ENCODE measurements around the gene SARDH. TPM values are rescaled to one million over a fixed set of nuclear protein-coding genes. Genes with fewer than 3 reads are reported as not detected.

SARDH gene
- total and polyA plus RNA-seq, 2 of the 13 experiments (the other 11 are each of a cell fraction or from before 2014, with no cell fraction given): 11.6 to 34.9 TPM

DNA sequence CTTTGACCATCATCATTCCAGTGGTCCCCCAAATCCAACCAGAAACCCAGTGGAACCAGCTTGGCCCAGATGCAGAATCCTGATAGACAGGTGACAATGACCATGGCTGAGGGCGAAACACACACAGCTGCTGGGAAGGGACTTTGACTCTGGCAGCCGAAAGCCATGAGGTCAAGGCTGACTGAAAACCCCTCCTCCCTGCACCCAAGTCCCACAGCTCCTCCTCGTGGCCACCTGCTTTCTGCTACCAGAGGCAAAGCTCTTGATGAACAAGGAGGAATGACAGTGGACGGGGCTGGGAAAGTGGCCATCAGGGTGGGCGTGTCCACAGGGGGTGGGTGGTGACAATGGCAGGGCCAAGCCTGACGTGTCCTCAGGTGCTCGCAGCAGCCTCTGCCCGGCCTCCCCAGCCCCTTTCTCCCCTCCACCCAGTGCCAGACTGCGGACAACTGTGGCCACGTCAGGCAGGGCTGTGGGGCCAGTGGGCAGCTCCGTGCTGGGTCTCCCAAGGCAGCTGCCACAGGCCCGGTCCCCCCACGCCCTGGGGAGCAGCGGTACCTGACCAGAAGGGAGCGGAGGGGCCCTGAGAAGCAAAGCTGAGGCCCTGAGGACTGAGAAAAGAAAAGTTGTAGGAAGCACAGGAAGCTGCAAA lies 30.8 kb upstream of the SARDH start (continued):
- TF ChIP-seq, protein P1, sequence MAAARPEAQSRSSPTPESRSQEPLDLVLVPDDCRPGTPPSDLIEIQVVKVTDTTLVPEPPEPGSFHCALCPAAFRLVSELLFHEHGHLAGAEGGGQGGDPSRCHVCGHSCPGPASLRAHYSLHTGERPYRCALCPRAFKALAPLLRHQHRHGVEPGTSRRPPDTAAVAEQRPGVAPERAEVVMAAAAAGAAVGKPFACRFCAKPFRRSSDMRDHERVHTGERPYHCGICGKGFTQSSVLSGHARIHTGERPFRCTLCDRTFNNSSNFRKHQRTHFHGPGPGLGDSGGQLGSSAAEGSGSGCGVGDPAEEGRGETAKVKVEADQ (CRISPR knock-in tag; IDR thresholded peaks at IDR 0.05; ENCODE audit: borderline replicate concordance): peak; percentile 86; the same call in 1 of the 2 replicates
- TF ChIP-seq ZNF672 (CRISPR knock-in tag; IDR thresholded peaks at IDR 0.05) (no peak), ZNF781 (CRISPR knock-in tag; IDR thresholded peaks at IDR 0.05; ENCODE audit: borderline replicate concordance, not compliant biosample characterization) (peak; percentile 82), ZNF773 (CRISPR knock-in tag; IDR thresholded peaks at IDR 0.05; ENCODE audit: borderline replicate concordance) (no peak), KDM3A (CRISPR knock-in tag; IDR thresholded peaks at IDR 0.05; ENCODE audit: low read depth) (peak; percentile 75; the same call in 1 of the 2 replicates), HHEX (CRISPR knock-in tag; IDR thresholded peaks at IDR 0.05) (no peak), KDM5B (CRISPR knock-in tag; IDR thresholded peaks at IDR 0.05; ENCODE audit: borderline replicate concordance) (no peak; the same call in 1 of the 2 replicates), TCF12 (IDR thresholded peaks at IDR 0.05) (no peak), TCF12 (CRISPR knock-in tag; IDR thresholded peaks at IDR 0.05) (peak; percentile 45; the same call in 1 of the 2 replicates), ZKSCAN1 (IDR thresholded peaks at IDR 0.05; ENCODE audit: low read length) (peak; percentile 57; the same call in 1 of the 2 replicates), ZNF143 (CRISPR knock-in tag; IDR thresholded peaks at IDR 0.05) (0 out of 2 replicates have a peak, but pooled peaks have one; percentile 45), ZMYM2 (CRISPR knock-in tag; IDR thresholded peaks at IDR 0.05) (peak; percentile 77; the same call in 1 of the 2 replicates), SYNCRIP (IDR thresholded peaks at IDR 0.05; ENCODE audit: insufficient read depth, low read depth, low read length) (no peak), ZNF563 (CRISPR knock-in tag; IDR thresholded peaks at IDR 0.05) (no peak), RNF2 (conservative IDR thresholded peaks at IDR 0.05; ENCODE audit: low read depth) (no peak), NAIF1 (CRISPR knock-in tag; IDR thresholded peaks at IDR 0.05; ENCODE audit: borderline replicate concordance) (no peak)
- TF ChIP-seq, protein P2, sequence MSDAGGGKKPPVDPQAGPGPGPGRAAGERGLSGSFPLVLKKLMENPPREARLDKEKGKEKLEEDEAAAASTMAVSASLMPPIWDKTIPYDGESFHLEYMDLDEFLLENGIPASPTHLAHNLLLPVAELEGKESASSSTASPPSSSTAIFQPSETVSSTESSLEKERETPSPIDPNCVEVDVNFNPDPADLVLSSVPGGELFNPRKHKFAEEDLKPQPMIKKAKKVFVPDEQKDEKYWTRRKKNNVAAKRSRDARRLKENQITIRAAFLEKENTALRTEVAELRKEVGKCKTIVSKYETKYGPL (CRISPR knock-in tag; IDR thresholded peaks at IDR 0.05): no peak
- TF ChIP-seq, protein P3, sequence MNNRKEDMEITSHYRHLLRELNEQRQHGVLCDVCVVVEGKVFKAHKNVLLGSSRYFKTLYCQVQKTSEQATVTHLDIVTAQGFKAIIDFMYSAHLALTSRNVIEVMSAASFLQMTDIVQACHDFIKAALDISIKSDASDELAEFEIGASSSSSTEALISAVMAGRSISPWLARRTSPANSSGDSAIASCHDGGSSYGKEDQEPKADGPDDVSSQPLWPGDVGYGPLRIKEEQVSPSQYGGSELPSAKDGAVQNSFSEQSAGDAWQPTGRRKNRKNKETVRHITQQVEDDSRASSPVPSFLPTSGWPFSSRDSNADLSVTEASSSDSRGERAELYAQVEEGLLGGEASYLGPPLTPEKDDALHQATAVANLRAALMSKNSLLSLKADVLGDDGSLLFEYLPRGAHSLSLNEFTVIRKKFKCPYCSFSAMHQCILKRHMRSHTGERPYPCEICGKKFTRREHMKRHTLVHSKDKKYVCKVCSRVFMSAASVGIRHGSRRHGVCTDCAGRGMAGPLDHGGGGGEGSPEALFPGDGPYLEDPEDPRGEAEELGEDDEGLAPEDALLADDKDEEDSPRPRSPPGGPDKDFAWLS (CRISPR knock-in tag; IDR thresholded peaks at IDR 0.05; ENCODE audit: borderline replicate concordance): 0 out of 2 replicates have a peak, but pooled peaks have one; percentile 71
- TF ChIP-seq, protein P4, sequence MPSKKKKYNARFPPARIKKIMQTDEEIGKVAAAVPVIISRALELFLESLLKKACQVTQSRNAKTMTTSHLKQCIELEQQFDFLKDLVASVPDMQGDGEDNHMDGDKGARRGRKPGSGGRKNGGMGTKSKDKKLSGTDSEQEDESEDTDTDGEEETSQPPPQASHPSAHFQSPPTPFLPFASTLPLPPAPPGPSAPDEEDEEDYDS (CRISPR knock-in tag; IDR thresholded peaks at IDR 0.05): no peak
- TF ChIP-seq, protein P5, sequence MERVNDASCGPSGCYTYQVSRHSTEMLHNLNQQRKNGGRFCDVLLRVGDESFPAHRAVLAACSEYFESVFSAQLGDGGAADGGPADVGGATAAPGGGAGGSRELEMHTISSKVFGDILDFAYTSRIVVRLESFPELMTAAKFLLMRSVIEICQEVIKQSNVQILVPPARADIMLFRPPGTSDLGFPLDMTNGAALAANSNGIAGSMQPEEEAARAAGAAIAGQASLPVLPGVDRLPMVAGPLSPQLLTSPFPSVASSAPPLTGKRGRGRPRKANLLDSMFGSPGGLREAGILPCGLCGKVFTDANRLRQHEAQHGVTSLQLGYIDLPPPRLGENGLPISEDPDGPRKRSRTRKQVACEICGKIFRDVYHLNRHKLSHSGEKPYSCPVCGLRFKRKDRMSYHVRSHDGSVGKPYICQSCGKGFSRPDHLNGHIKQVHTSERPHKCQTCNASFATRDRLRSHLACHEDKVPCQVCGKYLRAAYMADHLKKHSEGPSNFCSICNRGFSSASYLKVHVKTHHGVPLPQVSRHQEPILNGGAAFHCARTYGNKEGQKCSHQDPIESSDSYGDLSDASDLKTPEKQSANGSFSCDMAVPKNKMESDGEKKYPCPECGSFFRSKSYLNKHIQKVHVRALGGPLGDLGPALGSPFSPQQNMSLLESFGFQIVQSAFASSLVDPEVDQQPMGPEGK (CRISPR knock-in tag; IDR thresholded peaks at IDR 0.05): peak; percentile 64
- TF ChIP-seq, protein P6, sequence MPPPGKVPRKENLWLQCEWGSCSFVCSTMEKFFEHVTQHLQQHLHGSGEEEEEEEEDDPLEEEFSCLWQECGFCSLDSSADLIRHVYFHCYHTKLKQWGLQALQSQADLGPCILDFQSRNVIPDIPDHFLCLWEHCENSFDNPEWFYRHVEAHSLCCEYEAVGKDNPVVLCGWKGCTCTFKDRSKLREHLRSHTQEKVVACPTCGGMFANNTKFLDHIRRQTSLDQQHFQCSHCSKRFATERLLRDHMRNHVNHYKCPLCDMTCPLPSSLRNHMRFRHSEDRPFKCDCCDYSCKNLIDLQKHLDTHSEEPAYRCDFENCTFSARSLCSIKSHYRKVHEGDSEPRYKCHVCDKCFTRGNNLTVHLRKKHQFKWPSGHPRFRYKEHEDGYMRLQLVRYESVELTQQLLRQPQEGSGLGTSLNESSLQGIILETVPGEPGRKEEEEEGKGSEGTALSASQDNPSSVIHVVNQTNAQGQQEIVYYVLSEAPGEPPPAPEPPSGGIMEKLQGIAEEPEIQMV (CRISPR knock-in tag; IDR thresholded peaks at IDR 0.05; ENCODE audit: low read depth): peak; percentile 73; the same call in 1 of the 2 replicates
